Midbrain (tissue), 1 donor: ENCODE results near the gene MAJIN.

ENCODE experiments used
- DNase-seq: peaks from one replicate; lab custom pipeline; 2025; lab: John Stamatoyannopoulos, UW

The MAJIN gene

GRCh38 chr11:64932324-64932723, 39.6 kb downstream of the MAJIN start:
- no peak for DNase-seq

DNA sequence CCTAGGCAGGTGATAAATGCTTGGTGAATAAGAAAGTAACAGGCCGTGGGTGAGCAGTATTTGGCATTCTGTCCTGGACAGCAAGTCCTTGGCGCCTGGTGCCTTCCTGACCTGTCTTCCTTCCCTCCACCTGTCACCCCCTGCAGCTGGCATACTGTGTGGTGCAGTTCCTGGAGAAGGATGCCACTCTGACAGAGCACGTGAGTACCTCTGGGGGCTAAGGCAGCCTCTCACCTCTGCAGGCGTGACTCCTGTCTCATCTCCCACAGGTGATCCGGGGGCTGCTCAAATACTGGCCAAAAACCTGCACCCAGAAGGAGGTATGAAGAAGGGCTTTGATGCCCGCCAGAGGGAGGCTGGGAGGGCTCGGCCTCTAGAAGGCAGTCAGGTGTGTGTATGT, 40.6 kb downstream of the MAJIN start:
- DNase-seq: no peak

- DNase-seq: no peak
These were observed 41.6 kb downstream of the MAJIN start for GRCh38 chr11:64930340-64930739.

DNA sequence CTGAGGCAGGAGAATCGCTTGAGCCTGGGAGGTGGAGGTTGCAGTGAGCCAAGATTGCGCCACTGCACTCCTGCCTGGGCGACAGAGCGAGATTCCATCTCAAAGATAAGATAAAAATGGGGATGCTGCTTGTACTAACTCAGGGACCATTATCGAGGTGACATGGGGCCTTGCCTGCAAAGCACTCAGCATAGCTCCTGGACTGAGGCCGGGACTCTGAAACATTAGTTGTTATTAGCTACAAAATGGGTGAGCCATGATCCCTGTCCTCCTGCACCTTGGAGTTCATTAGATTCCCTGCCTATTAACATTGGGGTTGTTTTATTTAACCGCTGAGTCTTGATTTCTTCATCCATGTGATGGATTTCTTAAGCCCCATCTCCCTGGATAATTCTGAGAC, 42.3 kb downstream of the MAJIN start:
- no peak for DNase-seq

DNA sequence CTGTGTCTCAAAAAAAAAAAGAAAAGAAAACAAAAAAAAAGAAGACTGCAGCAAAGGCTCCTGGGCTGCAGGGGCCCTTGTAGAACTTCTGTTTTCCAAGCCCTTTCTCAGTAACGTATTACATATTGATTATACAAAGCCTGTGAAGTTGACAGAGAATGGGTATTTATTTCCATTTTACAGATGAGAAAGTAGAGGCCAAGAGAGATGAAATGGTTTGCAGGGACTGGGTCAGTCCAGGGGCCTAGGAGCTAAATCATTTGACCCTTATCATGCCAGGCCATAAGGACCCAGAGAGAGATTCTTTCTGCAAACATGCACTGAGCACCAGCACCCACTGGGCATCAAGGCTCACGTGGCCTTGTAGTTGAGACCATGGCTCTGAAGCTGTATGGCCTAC, 43.0 kb downstream of the MAJIN start:
- DNase-seq: no peak

DNA sequence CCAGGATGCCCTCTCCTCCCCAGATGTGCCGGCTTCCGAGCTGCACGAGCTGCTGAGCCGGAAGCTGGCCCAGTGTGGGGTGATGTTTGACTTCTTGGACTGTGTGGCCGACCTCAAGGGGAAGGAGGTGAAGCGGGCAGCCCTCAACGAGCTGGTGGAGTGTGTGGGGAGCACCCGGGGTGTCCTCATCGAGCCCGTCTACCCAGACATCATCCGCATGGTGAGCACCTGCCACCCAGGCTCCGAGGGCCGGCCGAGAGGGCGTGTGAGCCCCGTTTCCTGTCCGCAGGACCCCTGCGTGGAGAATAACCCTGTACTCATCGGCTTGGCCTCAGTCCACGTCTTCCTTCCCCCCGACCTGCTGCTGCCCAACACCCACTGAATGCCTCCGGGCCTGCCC, 45.2 kb downstream of the MAJIN start:
- no peak for DNase-seq

DNA sequence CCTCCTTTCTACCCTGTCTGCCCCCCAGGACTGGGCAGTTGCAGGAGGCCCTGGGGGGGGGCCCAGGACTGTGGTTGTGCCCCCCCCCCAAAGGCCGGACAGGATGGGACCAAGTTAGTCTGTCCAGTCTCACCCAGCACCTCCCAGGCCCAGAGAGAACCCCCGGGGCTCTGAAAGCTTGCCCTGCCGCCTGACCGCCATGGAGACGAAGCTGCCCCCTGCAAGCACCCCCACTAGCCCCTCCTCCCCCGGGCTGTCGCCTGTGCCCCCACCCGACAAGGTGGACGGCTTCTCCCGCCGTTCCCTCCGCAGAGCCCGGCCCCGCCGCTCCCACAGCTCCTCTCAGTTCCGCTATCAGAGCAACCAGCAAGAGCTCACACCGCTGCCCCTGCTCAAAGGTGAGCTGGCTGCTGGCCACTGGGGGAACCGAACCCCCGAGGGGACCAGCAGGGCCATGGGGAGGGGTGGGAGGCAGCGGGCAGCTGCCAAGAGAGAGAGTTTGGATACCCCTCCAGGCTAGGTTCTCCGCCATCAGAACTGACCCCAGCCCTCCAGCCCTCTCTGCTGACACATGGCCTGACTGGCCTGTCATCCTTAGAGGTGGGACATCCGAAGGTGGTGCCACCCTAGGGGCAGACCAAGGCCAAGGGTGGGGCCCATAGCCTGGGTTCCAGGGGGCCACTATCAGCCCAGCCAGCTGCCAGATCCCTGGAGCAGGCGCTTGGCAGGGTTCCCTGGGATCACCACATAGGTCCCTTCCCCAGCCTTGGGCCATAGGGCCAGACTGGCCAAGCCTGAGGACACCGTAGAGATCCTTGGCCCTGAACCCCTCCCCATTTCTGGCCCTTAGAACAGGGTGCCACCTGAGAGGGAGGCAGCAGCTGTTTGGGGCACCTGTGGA, 46.1 kb downstream of the MAJIN start:
- DNase-seq: no peak

DNA sequence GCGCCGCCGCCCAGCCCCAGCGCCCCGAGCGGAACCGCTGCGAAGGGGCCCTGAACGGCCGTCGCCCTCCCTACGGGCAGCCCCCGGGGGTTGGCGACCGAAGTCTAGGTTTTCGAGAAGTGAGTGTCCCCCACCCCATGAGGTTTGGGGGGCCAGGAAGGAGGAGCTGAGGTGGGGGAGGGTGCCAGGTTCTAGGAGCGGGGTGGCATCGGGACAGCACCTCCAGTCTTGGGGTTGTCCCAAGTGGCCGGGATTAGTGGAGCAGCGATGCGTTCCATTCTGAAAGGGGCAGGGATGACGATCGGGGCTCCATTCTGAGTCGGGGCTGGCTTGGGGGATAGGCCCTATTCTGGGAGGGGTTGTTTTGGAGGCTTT, 47.0 kb downstream of the MAJIN start:
- DNase-seq: no peak

DNA sequence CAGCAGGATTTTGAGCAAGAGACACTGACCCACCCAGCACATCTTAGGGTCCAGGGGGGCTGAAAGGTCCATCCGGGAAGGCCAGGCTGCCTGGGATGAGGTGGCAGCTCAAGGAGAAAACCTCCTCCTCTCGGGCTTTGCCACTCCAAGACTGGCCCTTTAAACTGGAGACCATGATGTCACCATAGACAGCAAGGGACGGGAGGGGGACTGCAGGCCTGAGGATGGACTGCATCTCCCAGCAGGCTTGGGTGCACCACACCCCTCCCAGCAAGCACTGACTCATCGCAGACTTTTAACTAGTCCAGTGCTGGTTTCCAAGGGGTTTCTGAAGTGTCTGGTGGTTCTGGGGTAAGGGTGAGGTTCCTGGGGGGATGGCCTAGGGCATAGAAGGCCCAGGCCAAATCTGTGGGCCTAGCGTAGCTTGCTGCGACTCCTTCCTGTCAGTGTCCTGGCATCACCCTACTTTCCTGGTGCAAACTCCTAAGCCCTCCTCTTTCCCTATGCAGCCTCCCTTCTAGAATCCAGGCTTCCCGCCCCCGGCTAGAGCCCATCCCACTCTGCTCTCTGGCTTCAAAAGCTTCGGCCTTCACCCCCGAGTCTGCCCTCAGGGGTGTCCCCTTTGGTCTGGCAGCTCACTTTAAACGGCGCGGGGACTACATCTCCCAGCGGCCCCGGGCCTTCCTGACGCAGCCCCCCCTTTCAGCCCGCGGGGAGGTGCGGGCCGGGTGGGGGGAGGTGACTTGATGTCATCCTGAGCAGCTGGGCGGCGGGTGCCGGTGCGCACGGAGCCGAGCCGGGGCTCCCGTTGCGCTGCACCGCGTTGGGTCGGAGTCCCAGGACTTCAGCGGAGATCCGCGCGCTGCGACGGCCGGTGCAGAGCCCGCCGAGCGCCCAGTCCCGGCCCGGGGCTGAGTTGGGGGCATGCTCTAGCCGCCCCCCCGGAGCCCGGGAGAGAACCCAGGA, 47.7 kb downstream of the MAJIN start, which contains the start of gene PPP2R5B:
PPP2R5B (plus strand) TSS at position 746 of the 966 bp plus-strand sequence. CDS start 1,046 bp downstream, outside the sequence.
- DNase-seq: peak; percentile 94

DNA sequence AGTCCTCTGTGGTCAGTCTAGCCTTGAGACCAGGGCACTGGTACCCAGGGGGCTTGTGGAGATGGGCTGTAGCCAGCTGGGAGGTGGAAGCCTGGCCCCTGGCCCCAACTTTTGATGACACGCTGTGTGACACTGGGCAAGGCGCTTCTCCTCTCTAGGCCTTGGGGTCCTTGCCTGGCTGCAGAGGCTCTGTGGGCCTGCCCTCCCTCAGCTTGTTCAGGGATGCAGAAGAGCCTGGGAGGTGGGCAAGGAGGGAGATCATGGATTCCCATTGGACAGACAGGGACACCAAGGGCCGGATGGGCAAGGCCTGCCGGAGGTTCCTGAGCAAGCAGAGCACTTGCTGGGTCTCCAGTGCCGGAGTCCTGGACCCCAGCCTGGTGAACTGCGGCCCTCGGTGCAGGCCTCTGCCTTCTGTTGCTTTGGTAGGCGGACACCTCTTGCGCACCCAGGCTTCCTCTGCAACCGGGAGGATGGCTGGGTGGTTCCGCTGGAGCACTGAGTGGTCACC, 48.7 kb downstream of the MAJIN start:
- DNase-seq: no peak

GRCh38 chr11:64921384-64921783, 50.5 kb downstream of the MAJIN start:
- DNase-seq: no peak

DNA sequence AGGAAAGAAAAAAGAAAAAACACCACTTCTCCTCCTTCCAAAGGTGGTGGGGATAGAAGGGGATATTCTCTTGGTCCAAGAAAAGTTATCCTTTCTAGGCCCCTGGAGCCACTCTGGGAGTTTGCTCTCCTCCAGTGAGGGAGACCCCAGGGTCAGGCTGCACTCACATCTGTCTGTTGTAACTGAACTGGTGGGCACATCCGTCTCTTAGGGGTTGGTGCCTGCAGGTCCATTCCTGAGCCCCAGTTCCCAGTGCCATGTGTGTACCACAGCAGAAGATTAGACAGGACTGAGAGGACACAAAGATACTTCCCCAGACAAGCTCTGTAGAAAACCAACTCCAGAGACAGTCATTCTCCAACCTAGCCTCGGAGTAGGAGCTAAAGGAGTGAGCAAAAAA, 51.8 kb downstream of the MAJIN start:
- no peak for DNase-seq

GRCh38 chr11:64919627-64920026, 52.3 kb downstream of the MAJIN start:
- DNase-seq: no peak

DNA sequence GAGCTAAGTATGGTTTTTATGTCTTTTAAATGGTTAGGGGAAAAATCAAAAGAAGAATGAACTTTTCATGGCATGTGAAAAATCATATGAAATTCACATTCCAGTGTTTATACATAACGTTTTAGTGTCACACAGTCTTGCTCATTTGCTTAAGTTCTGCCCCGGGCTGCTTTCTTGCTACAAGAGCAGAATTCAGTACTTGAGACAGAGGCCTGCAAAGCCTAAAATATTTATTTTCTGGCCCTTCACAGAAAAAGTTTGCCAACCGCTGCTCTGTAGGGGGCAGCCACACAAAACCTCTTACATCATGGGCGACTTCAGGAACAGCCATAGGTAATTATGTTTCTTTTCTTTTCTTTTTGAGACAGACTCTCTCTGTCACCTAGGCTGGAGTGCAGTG, 53.9 kb downstream of the MAJIN start:
- DNase-seq: peak; percentile 32

GRCh38 chr11:64917663-64917995, 54.3 kb downstream of the MAJIN start:
- DNase-seq: no peak

GRCh38 chr11:64916775-64917662, 54.9 kb downstream of the MAJIN start, which contains the start of gene ATG2A:
ATG2A (minus strand) TSS chr11:64917209; CDS start chr11:64917135, 74 bp downstream.
- peak; percentile 99 for DNase-seq

DNA sequence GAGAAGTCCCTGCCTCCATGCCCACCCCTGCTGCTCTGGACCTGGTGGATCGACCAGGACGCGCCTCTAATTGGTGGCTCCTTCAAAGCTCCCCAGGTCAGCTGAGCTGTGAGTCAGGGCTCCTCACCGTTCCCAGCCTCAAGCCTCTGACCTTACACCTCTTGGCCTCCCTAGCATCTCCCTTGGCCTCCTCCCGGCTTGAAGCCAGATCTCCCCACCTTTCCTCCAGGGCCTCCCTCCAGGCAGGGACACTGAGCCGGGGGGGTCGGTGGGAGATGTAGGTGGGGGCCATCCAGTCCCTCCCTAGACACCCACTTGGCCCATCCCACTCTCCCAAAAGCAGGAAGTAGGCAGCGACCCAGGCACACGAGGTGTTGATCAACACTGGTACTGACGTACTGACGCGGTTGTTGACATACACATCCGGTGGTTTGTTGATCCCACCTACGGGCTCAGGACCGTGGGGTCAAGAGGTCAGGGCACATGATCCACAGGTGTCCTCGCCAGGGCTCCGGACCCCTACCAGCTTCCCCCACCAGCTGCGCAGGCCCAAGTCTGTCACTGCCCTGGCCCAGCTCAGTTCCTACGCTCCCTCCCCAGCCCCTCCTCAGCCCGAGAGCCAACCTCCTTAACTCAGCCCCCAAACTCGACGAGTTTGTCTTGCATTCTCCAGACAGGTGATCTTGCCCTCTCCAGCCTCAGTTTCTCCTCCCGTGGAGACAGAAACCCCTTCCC, 55.7 kb downstream of the MAJIN start:
- no peak for DNase-seq

- no peak for DNase-seq
These were observed 56.5 kb downstream of the MAJIN start for GRCh38 chr11:64915376-64915887.

DNA sequence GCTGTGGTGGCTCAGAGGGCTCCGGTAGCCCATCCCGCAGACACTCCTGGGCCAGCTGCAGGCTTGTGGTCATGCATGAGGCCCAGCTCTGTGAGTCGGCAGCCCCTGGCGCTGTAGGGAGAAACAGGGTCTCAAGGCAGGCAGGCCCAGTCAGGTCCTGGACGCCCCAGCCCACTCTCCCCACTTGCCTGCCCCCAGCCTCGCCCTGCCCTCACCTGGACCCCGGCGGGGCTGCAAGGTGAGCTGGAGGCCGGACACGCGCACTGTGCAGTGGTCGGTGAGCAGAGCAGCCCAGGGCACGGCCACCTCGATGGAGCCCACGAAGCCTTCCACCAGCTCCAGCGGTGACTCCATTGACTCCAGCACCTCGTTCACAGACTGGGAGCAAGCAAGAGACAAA, 57.8 kb downstream of the MAJIN start:
- DNase-seq: no peak

DNA sequence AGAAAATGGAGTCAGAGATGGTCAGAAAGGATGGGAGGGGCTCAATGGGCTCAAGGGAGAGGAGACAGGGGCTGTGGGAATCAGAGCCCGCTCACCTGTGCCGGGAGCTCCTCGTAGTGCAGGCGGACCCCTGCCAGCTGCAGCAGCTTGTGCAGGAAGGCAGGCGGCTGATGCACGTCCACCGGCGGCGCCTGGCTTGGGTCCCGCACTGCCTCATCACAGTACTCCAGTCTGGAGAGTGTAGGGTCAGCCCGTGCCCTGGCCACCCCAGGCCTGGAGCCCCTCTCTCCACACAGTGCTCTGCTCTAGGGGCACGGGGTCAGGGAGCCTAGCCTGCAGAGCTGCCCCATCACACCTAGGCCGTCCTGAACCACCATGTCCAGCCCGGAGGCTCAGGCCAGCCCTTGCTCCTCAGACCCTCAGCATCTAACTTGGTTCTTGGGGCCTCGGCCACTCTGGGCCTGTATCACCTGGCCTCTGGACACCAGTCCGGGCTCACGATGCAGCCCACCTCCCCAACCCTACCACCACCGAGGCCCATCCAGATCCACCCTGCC, 58.7 kb downstream of the MAJIN start:
- no peak for DNase-seq
